K562 (cell line): ENCODE results near the gene ABCA7. TPM values are rescaled to one million over a fixed set of nuclear protein-coding genes. Genes with fewer than 3 reads are reported as not detected.

ENCODE experiments used
- CHD4 ChIP-seq: fragments of 200-600 bp; sonication (generic); IDR thresholded peaks from 3 replicates; pipeline ENCODE4 v1.6.1; 2012; ENCODE audit warnings: low read depth, mild to moderate bottlenecking, mixed read lengths, low read length, inconsistent platforms; ENCODE audit not compliant: insufficient read depth, insufficient replicate concordance, poor library complexity, severe bottlenecking
- EP400 ChIP-seq: fragments of 450-650 bp; IDR thresholded peaks from 2 replicates; pipeline ENCODE4 v1.6.1; 2017; ENCODE audit warnings: antibody characterized with exemption, mild to moderate bottlenecking, moderate library complexity
- HNRNPH1 ChIP-seq: fragments of 200-400 bp; formaldehyde crosslinking; optimal IDR thresholded peaks from 2 replicates; pipeline ENCODE3; 2017; ENCODE audit warnings: low read depth, mild to moderate bottlenecking, low read length, moderate library complexity
- NFYB ChIP-seq: IDR thresholded peaks from 2 replicates; pipeline ENCODE4 v1.6.1; 2011; ENCODE audit warnings: mild to moderate bottlenecking, moderate library complexity; ENCODE audit not compliant: insufficient read length; ENCODE audit errors: extremely low read depth
- POLR2H ChIP-seq: IDR thresholded peaks from 2 replicates; pipeline ENCODE4 v1.6.1; 2016; ENCODE audit warnings: missing genetic modification characterization, low read depth, mild to moderate bottlenecking, control low read depth, missing compliant biosample characterization, moderate library complexity
- SRSF1 ChIP-seq: fragments of 200-400 bp; formaldehyde crosslinking; IDR thresholded peaks from 2 replicates; pipeline ENCODE4 v1.6.1; 2017; ENCODE audit warnings: mild to moderate bottlenecking, low read depth, low read length, moderate library complexity
- SUPT5H ChIP-seq: fragments of 450-650 bp; IDR thresholded peaks from 2 replicates; pipeline ENCODE4 v1.6.1; 2016
- YY1 ChIP-seq, 3 experiments: IDR thresholded peaks; 2 replicates each; pipeline ENCODE4 v1.6.1; 2011; ENCODE audit warnings: low read length in 2 of 3, mild to moderate bottlenecking in 2 of 3, moderate library complexity in 2 of 3, borderline replicate concordance in 1 of 3, control low read depth in 1 of 3, low read depth in 1 of 3; ENCODE audit not compliant: insufficient read depth in 3 of 3, insufficient replicate concordance in 2 of 3, control insufficient read depth in 1 of 3, insufficient read length in 1 of 3; ENCODE audit errors: extremely low read depth in 1 of 3
- ZNF146 ChIP-seq: IDR thresholded peaks from one replicate; pipeline ENCODE4 v1.6.1; 2018; ENCODE audit warnings: missing compliant biosample characterization; ENCODE audit not compliant: unreplicated experiment
- ZNF165 ChIP-seq: fragments of 250-450 bp; sonication (Bioruptor Pico); IDR thresholded peaks from 2 replicates; pipeline ENCODE4 v1.4.0; 2020; ENCODE audit warnings: borderline replicate concordance
- polyA plus RNA-seq, 8 experiments: library from polyadenylated mRNA; depleted of rRNA in 4 of 8; stranded (reverse) in 5 of 8; unstranded in 3 of 8; fragments of >200 nt; fragmentation: Nextera tagmentation in 2 of 8; fragmentation: Illumina TruSeq in 1 of 8; extraction: Ambion mirVana in 2 of 8; extraction: Trizol in 1 of 8; gene quantifications; 2 replicates each; pipeline versions ENCODE4 v1.2.1 to v1.2.3, GENCODE V29; 2011 to 2014; ENCODE audit warnings: inconsistent platforms in 1 of 8, missing spikeins in 1 of 8
- total RNA-seq, 7 experiments: library from RNA; depleted of rRNA in 6 of 7; stranded (reverse); fragments of >200 nt in 6 of 7; fragmentation: Illumina TruSeq in 2 of 7; extraction: Trizol in 2 of 7; gene quantifications; 2 replicates each; pipeline versions ENCODE4 v1.2.1 to v1.2.3, GENCODE V29; 2011 to 2021; ENCODE audit warnings: low replicate concordance in 1 of 7
- TF ChIP-seq, protein P1 (sequence below): sonication (generic); formaldehyde crosslinking; IDR thresholded peaks from 2 replicates; pipeline ENCODE4 v1.8.0; 2022; ENCODE audit warnings: missing genetic modification reagents, mild to moderate bottlenecking, moderate library complexity, borderline replicate concordance
- TF ChIP-seq, protein P2 (sequence below): sonication (generic); formaldehyde crosslinking; IDR thresholded peaks from 2 replicates; pipeline ENCODE4 v1.8.0; 2023; ENCODE audit warnings: mild to moderate bottlenecking, missing genetic modification reagents
- TF ChIP-seq, protein P3 (sequence below): fragments of 450-650 bp; IDR thresholded peaks from 2 replicates; pipeline ENCODE4 v1.6.1; 2017; ENCODE audit warnings: antibody characterized with exemption, mild to moderate bottlenecking
- TF ChIP-seq, protein P4 (sequence below): fragments of 450-650 bp; IDR thresholded peaks from 2 replicates; pipeline ENCODE4 v1.6.1; 2014; ENCODE audit warnings: low read depth, mild to moderate bottlenecking, moderate library complexity, borderline replicate concordance

ABCA7 gene
- total and polyA plus RNA-seq, 9 of the 15 experiments (the other 6 are each of a cell fraction or from before 2014, with no cell fraction given), result 2.3 to 96.1 (median 31.2) TPM

DNA sequence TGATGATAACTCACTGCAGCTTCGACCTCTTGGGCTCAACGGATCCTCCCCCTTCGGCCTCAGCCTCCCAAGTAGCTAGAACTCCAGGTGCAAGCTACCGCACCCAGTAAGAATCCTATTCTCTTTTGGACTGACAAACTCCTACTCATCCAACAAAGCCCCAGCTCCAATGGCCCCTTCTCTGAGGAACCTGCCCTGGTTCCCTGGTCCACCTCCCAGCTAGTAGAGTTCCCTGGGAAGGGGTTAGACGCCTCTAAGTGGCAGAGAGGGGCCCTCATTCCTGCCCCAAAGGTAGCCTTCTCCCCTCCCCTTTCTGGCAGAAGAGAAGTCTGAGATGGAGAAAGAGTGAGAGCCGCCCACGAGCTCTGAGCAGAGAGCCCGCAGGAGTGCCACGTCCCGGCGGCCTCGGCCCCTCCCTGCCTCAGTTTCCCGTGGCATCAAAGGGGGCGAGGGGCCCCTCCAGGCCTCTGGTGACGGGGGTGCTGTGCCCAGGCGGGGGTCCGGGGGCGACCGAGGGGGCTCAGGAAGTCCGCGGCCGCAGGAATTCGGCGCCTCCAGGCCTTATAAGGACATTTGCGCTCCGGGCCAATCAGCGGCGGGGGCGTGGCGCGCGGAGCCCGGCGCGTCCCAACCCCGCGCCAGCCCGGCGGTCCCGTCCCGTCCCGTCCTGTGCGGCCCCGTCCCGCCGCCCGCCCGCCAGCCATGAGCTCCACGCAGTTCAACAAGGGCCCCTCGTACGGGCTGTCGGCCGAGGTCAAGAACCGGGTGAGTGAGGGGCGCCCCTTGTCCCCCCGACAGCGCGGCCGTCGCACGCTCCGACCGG lies 13.7 kb upstream of the ABCA7 start, which contains the start of gene CNN2 (continued):
- TF ChIP-seq, protein P1, sequence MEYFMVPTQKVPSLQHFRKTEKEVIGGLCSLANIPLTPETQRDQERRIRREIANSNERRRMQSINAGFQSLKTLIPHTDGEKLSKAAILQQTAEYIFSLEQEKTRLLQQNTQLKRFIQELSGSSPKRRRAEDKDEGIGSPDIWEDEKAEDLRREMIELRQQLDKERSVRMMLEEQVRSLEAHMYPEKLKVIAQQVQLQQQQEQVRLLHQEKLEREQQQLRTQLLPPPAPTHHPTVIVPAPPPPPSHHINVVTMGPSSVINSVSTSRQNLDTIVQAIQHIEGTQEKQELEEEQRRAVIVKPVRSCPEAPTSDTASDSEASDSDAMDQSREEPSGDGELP, result peak; percentile 7; the same call in 1 of the 2 replicates
- peak; percentile 68 for TF ChIP-seq POLR2H (tag)
- peak; percentile 70 for TF ChIP-seq NFYB
- no peak for TF ChIP-seq CHD4
- no peak for TF ChIP-seq HNRNPH1
- TF ChIP-seq, protein P2, sequence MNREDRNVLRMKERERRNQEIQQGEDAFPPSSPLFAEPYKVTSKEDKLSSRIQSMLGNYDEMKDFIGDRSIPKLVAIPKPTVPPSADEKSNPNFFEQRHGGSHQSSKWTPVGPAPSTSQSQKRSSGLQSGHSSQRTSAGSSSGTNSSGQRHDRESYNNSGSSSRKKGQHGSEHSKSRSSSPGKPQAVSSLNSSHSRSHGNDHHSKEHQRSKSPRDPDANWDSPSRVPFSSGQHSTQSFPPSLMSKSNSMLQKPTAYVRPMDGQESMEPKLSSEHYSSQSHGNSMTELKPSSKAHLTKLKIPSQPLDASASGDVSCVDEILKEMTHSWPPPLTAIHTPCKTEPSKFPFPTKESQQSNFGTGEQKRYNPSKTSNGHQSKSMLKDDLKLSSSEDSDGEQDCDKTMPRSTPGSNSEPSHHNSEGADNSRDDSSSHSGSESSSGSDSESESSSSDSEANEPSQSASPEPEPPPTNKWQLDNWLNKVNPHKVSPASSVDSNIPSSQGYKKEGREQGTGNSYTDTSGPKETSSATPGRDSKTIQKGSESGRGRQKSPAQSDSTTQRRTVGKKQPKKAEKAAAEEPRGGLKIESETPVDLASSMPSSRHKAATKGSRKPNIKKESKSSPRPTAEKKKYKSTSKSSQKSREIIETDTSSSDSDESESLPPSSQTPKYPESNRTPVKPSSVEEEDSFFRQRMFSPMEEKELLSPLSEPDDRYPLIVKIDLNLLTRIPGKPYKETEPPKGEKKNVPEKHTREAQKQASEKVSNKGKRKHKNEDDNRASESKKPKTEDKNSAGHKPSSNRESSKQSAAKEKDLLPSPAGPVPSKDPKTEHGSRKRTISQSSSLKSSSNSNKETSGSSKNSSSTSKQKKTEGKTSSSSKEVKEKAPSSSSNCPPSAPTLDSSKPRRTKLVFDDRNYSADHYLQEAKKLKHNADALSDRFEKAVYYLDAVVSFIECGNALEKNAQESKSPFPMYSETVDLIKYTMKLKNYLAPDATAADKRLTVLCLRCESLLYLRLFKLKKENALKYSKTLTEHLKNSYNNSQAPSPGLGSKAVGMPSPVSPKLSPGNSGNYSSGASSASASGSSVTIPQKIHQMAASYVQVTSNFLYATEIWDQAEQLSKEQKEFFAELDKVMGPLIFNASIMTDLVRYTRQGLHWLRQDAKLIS, result 0 out of 2 replicates have a peak, but pooled peaks have one; percentile 39
- TF ChIP-seq ZNF146, result peak; percentile 2
- no peak for TF ChIP-seq SRSF1
- TF ChIP-seq EP400, result peak; percentile 68
- peak; percentile 77; the same call in 1 of the 2 replicates for TF ChIP-seq SUPT5H
- TF ChIP-seq YY1 (IDR thresholded peaks at IDR 0.05; ENCODE audit: borderline replicate concordance in 1 of 3, control insufficient read depth in 1 of 3, extremely low read depth in 1 of 3, insufficient read depth in 3 of 3, insufficient read length in 1 of 3, insufficient replicate concordance in 2 of 3, low read depth in 1 of 3, low read length in 2 of 3), result peak in 2 of 3 experiments; percentile 5 to 33
- TF ChIP-seq, protein P3, sequence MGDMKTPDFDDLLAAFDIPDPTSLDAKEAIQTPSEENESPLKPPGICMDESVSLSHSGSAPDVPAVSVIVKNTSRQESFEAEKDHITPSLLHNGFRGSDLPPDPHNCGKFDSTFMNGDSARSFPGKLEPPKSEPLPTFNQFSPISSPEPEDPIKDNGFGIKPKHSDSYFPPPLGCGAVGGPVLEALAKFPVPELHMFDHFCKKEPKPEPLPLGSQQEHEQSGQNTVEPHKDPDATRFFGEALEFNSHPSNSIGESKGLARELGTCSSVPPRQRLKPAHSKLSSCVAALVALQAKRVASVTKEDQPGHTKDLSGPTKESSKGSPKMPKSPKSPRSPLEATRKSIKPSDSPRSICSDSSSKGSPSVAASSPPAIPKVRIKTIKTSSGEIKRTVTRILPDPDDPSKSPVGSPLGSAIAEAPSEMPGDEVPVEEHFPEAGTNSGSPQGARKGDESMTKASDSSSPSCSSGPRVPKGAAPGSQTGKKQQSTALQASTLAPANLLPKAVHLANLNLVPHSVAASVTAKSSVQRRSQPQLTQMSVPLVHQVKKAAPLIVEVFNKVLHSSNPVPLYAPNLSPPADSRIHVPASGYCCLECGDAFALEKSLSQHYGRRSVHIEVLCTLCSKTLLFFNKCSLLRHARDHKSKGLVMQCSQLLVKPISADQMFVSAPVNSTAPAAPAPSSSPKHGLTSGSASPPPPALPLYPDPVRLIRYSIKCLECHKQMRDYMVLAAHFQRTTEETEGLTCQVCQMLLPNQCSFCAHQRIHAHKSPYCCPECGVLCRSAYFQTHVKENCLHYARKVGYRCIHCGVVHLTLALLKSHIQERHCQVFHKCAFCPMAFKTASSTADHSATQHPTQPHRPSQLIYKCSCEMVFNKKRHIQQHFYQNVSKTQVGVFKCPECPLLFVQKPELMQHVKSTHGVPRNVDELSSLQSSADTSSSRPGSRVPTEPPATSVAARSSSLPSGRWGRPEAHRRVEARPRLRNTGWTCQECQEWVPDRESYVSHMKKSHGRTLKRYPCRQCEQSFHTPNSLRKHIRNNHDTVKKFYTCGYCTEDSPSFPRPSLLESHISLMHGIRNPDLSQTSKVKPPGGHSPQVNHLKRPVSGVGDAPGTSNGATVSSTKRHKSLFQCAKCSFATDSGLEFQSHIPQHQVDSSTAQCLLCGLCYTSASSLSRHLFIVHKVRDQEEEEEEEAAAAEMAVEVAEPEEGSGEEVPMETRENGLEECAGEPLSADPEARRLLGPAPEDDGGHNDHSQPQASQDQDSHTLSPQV, result 0 out of 2 replicates have a peak, but pooled peaks have one; percentile 25
- TF ChIP-seq ZNF165 (CRISPR knock-in tag), result no peak
- TF ChIP-seq, protein P4, sequence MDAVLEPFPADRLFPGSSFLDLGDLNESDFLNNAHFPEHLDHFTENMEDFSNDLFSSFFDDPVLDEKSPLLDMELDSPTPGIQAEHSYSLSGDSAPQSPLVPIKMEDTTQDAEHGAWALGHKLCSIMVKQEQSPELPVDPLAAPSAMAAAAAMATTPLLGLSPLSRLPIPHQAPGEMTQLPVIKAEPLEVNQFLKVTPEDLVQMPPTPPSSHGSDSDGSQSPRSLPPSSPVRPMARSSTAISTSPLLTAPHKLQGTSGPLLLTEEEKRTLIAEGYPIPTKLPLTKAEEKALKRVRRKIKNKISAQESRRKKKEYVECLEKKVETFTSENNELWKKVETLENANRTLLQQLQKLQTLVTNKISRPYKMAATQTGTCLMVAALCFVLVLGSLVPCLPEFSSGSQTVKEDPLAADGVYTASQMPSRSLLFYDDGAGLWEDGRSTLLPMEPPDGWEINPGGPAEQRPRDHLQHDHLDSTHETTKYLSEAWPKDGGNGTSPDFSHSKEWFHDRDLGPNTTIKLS, result peak; percentile 86
